ENCODE data around the gene ITGB7.

ITGB7 gene

DNA sequence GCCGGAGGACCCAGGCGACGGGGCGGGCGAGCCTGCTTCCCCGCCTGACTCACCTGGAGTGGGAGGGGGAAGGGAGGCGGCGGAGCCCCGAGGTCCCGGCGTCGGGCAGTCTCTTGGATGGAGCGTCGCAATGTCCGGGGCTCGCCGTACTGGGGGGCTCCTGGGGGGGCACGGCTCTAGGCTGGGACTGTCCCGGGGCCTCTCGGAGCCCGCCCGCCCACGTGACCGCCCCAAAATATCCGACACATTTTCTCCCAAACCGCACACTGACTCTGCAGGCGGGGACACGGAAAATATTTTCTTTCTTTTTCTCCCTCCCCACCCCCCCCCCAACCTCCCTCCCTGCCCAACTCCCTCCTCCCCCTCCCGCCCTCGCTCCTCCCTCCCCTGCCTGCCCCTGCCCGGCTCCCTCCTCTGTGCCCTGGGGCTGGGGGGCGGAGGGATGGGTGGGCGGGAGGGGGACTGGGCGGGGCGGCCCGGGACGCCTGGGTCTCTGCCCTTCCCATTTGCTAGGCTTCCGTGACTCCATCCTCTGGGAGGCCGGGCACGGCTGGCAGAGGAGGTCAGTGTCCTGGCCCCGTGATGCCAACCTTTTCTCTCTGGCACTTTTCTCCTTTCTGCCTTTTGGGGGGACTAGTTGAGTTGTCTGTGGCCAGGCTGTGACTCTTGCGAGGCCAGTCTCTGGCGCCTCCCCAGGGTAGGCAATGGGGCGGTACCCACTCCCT lies 25.0 kb upstream of the ITGB7 start, which contains the start of gene RARG:
Gene RARG (minus strand): TSS at position 289 of the 725 bp plus-strand sequence. CDS start 4,664 bp downstream, outside the sequence.
- DNase-seq (ENCODE audit: low read depth, low spot score) = no peak

DNA sequence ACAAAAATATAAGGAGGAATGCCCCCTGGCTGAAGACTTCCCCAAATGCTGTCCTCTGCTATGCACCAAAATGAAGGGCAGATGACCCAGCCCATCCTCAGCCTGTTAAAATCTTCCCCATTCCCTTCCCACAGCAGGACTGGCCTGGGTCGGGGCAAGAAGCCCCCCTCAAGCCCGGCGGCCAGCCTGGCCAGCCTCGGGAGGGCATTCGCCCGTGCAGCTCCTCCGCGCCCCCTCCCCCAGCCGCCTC lies 24.5 kb upstream of the ITGB7 start:
- DNase-seq (ENCODE audit: low read depth, low spot score) = no peak

DNA sequence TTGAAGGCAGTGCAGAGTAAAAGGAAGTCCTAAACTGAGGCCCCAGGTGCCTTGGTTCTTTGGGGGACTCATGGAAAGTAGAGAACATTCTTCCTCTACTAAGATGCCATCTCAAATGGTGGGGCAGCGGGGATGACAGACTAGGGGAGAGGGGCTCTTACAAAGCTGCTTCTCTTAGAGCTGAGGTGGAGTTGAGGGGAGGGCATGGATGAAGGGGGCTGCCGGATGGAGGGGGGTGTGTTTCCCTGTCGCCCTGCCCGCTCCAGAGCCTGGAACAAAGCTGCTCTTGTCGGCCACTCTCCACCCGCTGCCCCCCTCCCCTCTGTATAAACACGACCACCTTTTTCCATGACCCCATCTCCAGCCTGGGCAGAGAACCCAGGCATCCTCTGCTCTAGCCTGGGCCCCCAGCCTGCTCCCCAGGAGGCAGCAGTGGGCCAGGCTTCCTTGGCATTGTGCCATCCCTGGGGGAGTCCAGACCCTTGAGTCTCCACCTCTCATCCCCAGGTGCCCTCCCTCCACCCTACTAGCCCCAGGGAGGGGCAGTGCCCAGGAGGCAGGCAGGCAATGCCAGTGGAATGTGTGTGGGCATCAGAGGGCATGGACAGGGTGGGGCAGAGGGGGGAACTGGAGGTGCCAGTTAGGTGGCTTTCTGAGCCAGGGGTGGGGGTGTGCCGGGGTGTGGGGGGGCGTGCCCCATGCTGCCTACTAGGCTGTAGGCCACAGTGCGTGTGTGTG lies 23.2 kb upstream of the ITGB7 start:
- DNase-seq (ENCODE audit: low read depth, low spot score) = no peak

DNA sequence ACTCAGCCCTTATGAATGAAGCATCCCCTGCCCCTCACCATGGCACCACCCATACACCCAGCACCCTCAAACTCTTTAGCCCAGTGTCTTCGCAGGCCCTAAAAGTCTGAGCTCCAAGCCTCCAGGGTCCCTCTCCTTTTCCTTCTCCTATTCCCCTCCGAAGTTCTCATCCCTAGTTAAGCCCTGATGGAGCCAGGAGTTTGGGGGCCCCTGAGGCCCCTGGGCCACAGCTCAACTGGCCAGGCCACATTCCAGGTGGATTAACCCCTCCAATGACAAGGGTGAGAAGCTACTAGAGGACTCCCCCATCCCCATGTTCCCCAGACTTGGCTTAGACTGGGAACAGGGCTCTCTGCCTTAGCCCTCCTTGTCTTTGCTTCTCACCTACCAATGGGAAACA lies 22.4 kb upstream of the ITGB7 start:
- no peak for DNase-seq (ENCODE audit: low read depth, low spot score)

DNA sequence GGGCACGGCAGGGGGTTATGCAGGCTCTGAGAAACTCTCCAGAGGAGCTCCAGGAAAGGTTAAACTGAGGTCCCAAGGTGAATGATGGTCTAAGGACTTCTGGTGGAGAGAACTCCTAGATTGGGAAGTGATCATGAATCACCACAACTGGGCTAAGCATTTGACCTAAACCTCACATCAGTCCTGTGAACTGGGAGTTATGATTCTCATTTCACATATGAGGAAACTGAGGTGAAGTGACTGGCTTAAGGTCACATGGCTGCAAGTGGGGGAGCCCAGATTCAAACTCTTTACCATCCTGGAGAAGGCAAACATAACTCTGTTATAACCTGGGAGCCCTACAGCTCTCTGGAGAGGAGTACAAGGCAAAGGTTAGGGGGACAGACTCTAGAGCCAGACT lies 20.8 kb upstream of the ITGB7 start:
- no peak for DNase-seq (ENCODE audit: low read depth, low spot score)

DNA sequence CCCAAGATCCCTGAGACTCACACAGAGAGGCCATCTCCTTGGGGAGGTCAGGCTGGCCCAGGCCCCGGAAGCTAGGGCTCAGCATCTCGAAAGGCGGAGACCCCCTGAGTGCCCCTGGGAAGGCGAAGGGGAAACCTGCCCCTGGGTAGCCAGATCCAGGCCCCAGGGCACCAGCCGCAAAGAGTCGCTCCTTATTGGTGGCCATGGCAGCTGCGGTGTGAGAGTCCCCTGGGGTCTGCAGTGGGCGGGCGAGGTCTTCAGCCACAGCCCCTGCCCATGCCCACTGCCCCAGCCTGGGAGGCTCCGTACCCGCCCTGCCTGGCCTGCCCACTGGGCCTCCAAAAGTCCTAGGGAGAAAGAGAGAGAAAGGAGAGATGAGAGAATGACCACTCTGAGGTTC lies 20.3 kb upstream of the ITGB7 start:
- no peak for DNase-seq (ENCODE audit: low read depth, low spot score)

DNA sequence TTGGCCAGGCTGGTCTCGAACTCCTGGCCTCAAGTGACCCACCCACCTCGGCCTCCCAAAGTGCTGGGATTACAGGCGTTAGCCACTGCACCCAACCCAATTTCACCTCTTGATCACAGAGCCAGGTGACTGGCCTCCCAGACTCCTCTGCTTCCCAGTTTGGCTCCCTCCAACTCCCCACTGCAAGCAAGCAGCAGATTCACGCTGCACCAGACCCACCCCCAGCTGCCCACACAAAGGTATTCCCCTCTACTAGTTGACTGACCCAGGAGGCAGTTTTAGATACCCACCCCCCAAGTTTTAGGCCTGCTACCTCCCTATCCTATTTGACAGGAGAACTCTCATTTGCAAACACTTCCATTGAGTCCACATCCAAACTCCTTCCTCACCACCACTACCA lies 19.8 kb upstream of the ITGB7 start:
- no peak for DNase-seq (ENCODE audit: low read depth, low spot score)

DNA sequence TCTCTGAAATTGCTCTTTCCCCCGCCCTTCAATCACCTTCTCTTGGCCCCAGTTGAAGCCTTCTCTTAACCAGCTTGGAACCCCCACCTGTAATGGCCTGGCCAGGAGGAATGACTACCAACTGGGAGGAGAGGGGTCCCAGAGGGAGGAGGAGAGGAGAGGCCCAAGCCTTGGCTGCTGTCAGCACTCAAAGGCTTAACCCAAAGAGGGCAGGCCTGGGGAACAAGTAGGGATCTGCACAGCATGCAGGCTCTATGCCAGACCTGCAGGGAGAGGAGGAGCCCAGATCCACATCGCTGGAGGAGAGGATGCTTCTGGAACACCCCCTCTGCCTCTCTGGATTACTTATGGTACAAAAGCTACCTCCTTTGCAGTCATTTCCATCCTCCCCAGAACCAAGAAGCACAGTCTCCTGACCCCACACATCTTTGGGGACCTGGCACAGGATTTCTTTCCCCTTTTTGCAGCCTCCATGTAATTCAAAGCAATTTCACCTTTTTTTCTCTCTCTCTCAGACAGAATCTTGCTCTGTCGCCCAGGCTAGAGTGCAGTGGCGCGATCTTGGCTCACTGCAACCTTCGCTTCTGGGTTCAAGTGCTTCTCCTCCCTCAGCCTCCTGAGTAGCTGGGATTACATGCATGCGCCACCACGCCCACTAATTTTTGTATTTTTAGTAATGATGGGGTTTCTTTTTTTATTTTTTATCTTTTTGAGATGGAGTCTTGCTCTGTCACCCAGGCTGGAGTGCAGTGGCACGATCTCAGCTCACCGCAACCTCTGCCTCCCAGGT lies 18.8 kb upstream of the ITGB7 start:
- DNase-seq (ENCODE audit: low read depth, low spot score) = no peak

DNA sequence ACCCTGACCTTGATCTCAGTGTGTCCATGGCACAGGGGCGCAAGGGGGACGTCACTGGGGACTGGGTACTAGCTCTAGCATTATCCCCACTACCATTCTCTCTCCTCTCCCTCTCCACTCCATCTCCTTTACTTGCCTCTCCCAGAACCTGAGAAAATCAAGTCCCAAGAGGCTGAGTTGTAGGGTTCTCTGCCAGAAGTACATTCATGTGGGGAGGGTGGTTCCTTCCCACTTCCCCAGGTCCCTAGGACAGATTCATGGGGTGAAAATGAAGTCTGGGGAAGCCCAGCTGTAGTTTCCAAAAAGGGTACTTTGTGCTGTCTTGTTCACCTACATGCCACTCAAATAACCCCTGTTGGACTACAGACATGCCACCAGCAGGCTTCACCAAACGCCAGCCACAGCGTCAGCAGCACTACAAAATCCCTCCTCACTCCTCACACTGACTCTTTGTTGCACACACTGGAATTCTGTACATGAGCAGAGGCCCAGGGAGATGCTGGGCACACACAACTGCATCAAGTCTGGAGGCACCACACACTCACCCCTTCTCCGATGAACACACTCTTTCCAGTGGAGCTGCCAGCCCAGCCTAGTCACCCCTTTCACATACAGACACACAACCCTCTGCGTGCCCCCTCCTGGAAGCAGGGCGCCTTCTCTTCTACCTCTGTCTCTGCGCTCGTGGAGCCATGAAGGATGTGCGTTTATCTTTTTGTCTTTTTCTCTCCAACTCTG lies 18.0 kb upstream of the ITGB7 start:
- DNase-seq (ENCODE audit: low read depth, low spot score) = no peak

DNA sequence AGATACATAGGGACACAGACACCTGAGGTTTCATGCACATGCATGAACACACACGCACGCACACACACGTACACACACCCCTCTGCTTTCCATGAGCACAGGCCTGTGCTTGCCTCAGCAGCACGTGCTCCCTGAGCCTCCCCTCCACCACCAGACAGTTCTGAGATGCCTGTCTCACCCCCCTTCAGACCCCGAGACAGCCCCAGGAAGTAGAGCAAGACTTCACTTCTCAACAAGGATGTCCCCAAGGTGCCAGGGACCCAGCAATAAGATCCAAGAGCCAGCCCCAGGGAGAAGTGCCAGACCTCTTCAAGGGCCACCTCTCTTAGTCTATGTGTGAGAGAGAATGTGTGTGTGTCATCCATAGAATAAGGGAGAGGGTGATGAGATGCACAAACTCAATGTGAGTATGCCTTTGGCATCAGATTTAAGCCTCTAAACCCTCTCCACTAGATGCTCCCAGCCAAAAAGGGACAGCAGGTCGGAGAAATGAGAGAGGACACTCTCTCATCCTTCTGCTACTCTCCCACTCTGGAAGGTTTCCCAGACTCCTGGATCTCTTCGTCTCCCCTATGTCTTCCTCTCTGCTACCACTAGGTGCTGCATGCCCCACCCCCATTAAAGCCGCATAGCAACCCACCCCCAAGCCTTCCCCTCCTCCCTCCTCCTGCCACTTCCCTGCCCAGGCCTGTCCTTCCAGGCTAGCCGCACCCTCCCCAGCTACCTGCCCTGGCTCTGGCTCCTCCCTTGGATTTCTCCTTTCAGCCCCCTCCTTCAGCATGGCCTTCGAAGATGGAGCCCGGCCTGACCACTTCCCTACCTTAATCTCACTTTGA lies 17.2 kb upstream of the ITGB7 start:
- DNase-seq (ENCODE audit: low read depth, low spot score) = no peak

DNA sequence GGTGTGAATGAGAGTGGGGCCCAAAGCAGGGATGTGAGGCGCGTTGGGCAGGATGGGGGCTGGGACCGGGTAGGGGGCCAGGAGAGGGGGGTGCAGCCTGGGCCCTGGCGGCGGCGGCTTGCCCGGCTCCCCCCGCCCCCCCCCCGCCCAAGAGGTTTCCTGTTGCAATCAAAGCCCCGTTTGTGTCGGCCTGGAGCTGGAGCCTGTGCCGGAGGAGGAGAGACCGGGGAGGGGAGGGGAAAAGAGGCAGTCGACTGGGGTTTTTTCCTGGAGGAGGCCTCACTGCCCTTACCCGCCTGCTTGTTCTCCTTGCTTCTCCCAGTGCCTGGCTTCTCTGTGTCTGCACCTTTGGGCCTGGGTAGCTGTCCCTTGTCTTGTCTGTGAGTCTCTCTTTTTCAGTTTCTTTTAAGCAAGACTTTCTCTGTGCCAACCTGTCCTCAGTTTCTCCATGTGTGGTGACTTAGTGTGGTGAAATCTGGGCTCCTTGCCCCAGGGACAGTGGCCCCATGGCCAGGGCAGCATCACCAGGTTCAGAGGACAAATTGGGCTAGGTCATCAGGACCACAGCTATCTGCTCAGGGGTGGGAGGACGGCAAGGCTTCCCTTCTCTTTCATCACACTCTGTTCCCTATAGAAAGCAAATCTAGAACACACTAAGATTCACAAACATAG lies 16.5 kb upstream of the ITGB7 start:
- no peak for DNase-seq (ENCODE audit: low read depth, low spot score)

DNA sequence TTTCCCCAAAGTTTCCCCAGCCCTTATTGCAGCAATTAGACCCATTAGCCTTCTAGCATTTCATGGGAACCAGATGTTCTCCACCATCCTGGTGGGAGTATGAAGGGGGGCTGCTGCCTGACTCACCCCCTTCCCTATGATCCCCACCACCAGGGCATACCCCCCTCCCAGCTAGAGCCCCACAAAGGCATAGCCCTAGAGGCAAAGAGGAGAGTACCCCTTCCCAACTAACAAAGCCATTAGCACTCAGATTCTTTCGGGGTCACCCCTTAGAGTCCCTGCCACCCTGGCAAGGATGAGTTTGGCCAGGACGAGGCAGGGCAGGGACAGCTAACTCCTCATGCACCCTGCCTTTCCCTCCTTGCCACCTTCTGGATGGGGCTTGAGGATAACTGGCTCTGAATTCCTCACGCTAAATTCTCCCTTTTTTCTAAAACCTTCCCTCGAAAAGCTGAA lies 15.8 kb upstream of the ITGB7 start:
- DNase-seq (ENCODE audit: low read depth, low spot score) = no peak

DNA sequence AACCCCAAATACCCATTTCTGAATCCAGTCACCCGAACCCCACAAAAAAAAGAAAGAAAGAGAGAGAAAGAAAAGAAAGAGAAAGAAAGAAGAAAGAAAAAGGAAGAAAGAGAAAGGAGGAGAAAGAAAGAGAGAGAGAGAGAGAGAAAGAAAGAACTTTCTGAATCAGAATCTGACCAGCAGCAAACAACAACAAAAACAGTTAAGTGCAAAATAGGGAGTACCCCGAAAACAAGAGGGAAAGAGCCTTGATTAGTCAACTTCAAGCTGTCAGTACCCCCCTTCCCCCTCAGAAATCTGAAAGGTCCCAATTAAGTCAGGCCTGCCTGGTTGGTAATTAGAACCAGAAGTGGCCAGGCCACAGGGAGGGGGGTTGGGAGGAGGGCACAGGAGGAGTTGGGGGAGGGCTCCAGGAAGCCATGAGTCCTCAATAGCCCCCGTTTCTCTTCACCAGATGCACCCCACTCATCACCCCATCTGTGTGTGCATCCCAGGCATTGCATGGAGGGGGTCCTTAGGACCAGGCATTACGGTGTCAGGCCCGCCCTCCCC lies 15.2 kb upstream of the ITGB7 start:
- DNase-seq (ENCODE audit: low read depth, low spot score) = no peak

DNA sequence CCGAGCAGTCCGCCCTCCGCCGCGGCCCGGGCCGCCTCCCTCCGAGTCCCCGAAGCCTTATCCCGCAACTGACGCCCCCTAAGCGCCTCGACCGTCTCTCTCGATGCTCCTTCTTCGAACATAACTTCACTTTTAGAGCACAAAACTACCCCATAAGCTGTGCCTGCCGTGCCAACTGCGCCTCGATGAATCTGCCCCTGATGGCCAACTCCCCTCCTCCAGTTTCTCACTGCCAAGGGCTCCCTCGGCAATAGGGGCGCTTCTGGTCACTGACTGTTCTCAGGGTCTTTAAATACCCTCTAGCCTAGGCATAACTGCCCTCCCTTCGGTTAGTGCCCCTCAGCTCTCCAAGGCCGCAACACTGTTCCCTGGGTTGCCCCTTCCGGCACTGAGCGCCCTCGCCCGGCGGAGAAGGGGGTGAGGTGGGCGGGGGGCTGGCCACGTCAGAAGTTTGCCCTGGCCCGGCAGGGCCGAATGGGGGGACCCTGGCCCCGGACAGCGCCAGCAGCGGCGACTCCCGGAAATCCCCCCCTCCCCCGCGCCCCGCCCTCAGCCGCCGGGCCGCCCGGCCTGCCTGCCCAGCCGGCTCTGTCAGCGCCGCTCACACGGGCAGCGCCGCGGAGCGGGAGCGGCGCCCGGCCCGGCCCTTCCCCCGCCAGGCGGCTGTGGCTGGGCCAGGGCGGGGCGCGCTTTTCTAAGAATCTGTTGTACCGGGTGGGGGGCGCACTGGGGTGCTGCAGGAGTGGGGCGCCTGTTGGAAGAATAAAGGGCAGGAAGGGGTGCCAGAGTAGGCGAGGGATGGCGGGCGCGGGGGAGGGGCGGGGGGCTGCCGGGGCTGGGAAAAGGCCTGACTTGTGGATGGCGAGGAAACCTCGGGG lies 14.4 kb upstream of the ITGB7 start:
- DNase-seq (ENCODE audit: low read depth, low spot score) = no peak

DNA sequence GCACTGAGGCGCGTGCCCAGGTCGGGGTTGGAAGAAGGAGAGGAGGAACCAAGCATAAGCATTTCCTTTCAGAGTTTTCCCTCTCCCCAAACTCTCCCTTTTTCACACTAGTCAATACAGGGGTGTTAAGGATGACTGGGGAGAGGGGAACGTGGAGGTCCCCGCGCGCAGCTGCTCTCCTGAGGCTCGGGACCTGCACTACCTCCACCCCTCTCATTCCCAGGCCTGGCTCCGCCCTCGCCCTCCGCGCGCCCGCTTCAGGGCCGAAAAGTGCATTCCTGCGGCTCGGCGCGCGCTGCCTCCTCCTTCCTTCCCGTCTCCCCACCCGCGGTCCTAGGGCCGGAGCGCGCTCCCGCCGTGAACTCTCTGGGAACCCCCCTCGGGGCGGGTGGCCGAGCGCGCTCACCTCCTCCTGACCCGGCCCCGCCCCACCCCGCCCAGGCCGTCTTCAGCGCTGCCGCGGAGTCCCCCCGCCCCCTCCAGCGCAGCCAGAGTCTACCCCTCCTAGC lies 13.7 kb upstream of the ITGB7 start:
- DNase-seq (ENCODE audit: low read depth, low spot score) = peak; percentile 66

DNA sequence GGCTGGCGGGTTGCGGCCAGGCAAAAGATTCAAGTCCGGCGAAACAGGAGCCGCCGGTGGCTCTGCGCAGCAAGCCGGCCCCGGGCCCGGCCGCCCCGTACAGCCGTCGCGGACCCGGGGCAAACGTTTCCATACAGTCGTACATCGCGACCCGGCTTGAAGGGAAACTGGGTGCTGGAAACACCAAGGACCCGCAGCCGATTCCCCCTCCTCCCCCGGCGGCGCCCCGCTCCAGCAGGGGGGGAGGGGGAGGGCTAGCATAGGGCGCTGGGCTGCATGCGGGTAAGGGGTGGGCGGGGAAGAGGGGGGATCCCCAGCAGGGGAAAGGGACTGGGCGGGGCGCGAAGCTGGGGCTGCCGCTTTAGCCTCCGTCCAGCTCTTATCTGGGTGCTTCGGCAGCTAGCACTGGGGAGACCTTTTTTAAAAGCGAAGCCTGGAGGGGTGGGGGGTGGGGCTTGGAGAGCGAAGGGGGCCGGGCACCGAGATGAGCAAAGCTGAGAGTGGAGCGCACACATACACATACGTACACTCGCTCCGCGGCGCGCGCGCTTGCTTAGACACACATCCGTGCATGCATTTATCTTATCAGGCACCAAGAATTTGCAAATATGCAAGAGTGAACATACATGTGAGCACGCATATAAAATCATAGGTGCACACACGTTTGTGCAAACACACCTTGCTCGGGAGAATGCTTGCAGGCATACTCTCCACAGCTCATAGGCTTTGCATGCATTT lies 13.1 kb upstream of the ITGB7 start:
- DNase-seq (ENCODE audit: low read depth, low spot score) = peak; percentile 58

DNA sequence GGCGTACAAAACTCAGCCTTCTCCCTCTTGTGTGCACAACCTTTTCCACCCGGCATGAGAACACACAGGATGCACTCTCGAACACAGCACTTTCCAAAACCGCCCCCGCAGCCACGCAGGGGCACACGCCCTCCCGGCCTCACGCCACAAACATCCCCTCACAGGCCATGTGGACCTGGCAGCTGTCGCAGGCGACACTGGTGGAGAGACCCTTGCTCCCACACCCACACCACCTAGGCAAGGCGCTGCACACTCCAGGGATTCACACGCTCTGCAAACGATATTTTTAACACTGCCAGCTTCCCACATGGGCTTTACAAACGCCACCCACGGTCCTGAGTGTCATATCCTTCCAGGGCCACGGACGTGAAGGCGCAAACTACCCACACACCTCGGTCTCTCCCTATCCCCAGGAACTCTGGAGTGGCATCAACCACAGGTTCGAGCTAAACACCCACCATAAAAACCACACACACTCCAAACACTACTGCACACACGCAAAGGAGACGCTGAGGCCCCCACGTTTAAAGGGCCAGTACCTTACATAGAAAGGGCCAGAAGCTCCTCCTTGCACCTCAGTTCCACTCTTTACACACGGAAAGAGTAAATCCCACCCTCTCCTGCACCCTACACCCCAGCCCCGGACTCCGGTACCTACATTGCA lies 12.4 kb upstream of the ITGB7 start:
- DNase-seq (ENCODE audit: low read depth, low spot score) = peak; percentile 64
